Psoas muscle (tissue), 7 donors: ENCODE measurements around the gene LOC128125822.

Experiments
- ATAC-seq, 4 donors: fragments of 200-7000 bp; cut with Tn5 transposase; one replicate each; pipeline ENCODE4 v1.9.1; 2020; ENCODE audit warnings: moderate library complexity in 3 of 4, mild to moderate bottlenecking in 2 of 4
- DNase-seq, 2 donors: peaks; one replicate each; pipeline ENCODE4 v3.0.0-alpha.2; 2020
- H3K27ac ChIP-seq: fragments of 200-600 bp; one replicate; pipeline ENCODE4 v1.8.0; 2022
- H3K27me3 ChIP-seq, 3 donors: fragments of 200-600 bp in 1 of 3; one replicate each; pipeline versions ENCODE4 v1.6.1 to v1.8.0; 2013 to 2022; ENCODE audit warnings: low read length in 2 of 3, mild to moderate bottlenecking in 2 of 3, moderate library complexity in 1 of 3; ENCODE audit not compliant: insufficient read depth in 3 of 3
- H3K36me3 ChIP-seq, 2 donors: fragments of 200-600 bp in 1 of 2; one replicate each; pipeline versions ENCODE4 v1.6.1 to v1.8.0; 2013 to 2022; ENCODE audit warnings: low read depth in 1 of 2, mild to moderate bottlenecking in 1 of 2, moderate library complexity in 1 of 2; ENCODE audit not compliant: insufficient read depth in 1 of 2
- H3K4me1 ChIP-seq: fragments of 200-600 bp; one replicate; pipeline ENCODE4 v1.8.0; 2022
- H3K4me3 ChIP-seq: fragments of 200-600 bp; one replicate; pipeline ENCODE4 v1.8.0; 2022; ENCODE audit warnings: mild to moderate bottlenecking
- H3K9me3 ChIP-seq: fragments of 200-600 bp; one replicate; pipeline ENCODE4 v1.8.0; 2022
- WGBS, 3 donors: extraction: QIAGEN DNeasy Blood & Tissue Kit; methylation state at CpG; one replicate each; pipeline versions ENCODE4 v1.1.6 to v1.1.7; 2013; 5-methylcytosine and 5-hydroxymethylcytosine counted together
- intact Hi-C, 2 donors: fragments of 100-400 bp; cut with DNase I; formaldehyde crosslinking; loops; one replicate each; pipeline versions ENCODE4 v1.11.0 to v1.14.2; 2022
- TF ChIP-seq, protein P1 (sequence below): fragments of 200-600 bp; IDR thresholded peaks from one replicate; pipeline ENCODE4 v1.8.0; 2022; ENCODE audit warnings: antibody characterized with exemption
- donor health status: healthy with polysubstance abuse.
- donor health status: DM: no; HTN: no; CAD: no; lungs with moderate emphysema.
- donor health status: Bipolar disorder and iron deficiency.
- donor health status: healthy.
- donor health status: DM: yes; HTN: yes; CAD: no.
- donor health status: DM: no; HTN: no; CAD: no.
- donor health status: DM: yes; HTN: yes; CAD: no.

Gene LOC128125822

DNA sequence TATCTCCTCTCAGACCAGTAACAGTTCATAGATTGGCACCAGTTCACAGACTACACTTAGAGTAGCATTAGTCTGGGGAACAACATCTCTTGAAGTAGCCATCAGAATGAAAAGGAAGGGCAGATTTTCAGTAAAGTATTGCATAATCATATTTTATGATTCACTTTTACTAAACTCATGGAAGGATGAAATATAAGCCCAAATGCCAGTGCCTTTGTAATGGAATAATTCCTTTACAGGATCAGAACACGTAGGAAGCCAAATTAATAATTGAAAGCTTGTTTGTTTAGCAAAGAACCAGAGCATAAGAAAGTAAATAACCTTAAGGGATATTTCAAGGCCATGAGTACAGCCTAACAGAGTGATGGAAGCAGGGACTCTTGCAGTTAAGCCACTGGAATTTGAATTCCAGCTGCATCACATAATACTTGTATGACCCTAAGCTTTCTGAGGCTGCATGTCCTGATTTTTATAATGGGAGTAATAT lies 11.4 kb upstream of the LOC128125822 start:
- H3K27ac ChIP-seq, result peak overlapping the region; percentile 54
- intact Hi-C loops, result no loop called here
- peaks cover 26% of the 10 kb centered on the region for H3K4me1 ChIP-seq
- H3K9me3 ChIP-seq, result no peaks in the 10 kb centered on the region
- peak in 3 of 4 donors; percentile 47 to 58 (median 52) for ATAC-seq
- 38 to 44% (median 43%) methylated on average over 1 of the region's 1 CpG for WGBS, 3 donors
- H3K36me3 ChIP-seq, result no peaks in the 10 kb centered on the region
- no peak overlapping the region for H3K4me3 ChIP-seq
- TF ChIP-seq, protein P1, sequence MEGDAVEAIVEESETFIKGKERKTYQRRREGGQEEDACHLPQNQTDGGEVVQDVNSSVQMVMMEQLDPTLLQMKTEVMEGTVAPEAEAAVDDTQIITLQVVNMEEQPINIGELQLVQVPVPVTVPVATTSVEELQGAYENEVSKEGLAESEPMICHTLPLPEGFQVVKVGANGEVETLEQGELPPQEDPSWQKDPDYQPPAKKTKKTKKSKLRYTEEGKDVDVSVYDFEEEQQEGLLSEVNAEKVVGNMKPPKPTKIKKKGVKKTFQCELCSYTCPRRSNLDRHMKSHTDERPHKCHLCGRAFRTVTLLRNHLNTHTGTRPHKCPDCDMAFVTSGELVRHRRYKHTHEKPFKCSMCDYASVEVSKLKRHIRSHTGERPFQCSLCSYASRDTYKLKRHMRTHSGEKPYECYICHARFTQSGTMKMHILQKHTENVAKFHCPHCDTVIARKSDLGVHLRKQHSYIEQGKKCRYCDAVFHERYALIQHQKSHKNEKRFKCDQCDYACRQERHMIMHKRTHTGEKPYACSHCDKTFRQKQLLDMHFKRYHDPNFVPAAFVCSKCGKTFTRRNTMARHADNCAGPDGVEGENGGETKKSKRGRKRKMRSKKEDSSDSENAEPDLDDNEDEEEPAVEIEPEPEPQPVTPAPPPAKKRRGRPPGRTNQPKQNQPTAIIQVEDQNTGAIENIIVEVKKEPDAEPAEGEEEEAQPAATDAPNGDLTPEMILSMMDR, result no peak
- no peak for DNase-seq
- no peaks in the 10 kb centered on the region for H3K27me3 ChIP-seq

DNA sequence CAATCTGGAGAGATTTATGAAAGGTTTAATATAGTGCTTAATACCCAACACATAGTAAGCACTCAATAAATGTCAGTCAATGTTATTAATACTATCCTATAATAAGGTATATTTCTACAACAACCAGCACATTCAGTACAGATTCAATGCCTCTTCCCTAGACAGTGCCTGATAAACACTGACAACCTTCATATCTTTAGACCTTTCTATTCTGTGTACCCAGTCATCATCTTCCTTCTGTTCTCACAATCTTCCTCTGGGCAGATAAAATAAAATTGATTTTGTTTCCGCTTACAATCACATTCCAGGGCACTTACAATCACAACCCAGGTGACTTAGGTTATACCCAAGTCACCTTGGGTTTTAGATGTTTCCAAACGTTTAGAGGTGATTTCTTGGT lies 11.0 kb upstream of the LOC128125822 start:
- WGBS, 3 donors, result 53 to 60% (median 55%) methylated on average over 2 of the region's 2 CpGs

DNA sequence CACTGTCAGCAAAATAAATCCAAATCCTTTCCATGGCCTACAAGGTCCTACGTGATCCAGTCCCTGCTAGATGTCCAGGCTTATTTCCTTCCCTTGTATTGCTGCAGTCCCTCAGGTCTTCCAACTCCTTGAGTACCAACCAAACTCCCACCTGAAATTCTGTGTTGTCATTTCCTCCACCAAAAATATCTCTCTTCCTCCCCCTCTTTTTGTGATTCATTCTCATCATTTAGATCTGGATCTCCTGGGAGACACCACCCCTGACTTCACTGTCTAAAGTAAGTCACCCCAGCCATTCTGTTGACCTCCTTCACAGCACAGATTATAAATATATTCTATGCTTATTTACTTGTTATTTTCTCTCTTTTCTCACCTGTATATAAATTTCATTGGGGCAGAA lies 9.0 kb upstream of the LOC128125822 start:
- H3K27me3 ChIP-seq, result no peaks in the 10 kb centered on the region
- WGBS, 3 donors, result 86 to 88% (median 87%) methylated on average over 1 of the region's 1 CpG
- intact Hi-C loops, result no loop called here

More for the DNA sequence above, 11.0 kb upstream of the LOC128125822 start:
- TF ChIP-seq, protein P1, result no peak
- no peak overlapping the region for H3K4me3 ChIP-seq
- DNase-seq, result no peak
- peak in 1 of 4 donors; percentile 6 for ATAC-seq
- no peaks in the 10 kb centered on the region for H3K9me3 ChIP-seq
- H3K36me3 ChIP-seq, result no peaks in the 10 kb centered on the region
- peaks cover 26% of the 10 kb centered on the region for H3K4me1 ChIP-seq
- peak overlapping the region; percentile 54 for H3K27ac ChIP-seq
- H3K27me3 ChIP-seq, result no peaks in the 10 kb centered on the region
- intact Hi-C loops, result no loop called here

DNA sequence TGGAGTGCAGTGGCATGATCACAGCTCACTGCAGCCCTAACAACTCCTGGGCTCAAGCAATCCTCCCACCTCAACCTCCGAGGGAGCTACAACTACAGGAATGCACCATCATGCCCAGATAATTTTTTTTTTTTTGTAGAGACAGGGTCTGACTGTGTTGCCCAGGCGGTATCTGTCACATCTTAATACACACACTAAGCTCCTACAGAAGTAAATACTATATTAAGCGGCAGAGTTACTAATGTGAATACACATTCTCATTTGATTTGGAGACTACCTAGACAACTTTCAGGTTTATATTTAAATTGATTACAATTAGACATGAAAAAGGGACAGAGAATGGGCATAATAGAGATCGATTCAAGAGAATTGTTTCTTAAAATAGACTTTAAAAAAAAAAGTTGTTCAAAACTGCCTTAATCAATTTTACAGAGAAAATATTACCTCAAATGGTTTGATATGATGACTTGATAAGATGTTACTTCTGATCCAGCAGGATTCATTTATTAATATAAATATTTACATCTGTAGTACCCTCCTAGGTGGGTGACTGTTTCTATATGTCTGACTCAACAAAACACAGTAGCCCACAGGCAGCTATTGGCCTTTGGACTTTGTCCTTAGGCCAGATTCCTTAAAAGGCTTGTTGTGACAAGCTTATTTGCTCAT lies 7.1 kb upstream of the LOC128125822 start:
- TF ChIP-seq, protein P1, result no peak
- H3K4me3 ChIP-seq, result no peak overlapping the region
- no peaks in the 10 kb centered on the region for H3K36me3 ChIP-seq
- H3K27me3 ChIP-seq, result no peaks in the 10 kb centered on the region
- peak overlapping the region; percentile 67 for H3K27ac ChIP-seq
- DNase-seq (no peak), ATAC-seq (peak in 2 of 4 donors; percentile 16 to 53)
- intact Hi-C loops, result no loop called here
- peaks cover 26% of the 10 kb centered on the region for H3K4me1 ChIP-seq
- 48 to 78% (median 64%) methylated on average over 4 of the region's 4 CpGs for WGBS, 3 donors
- no peaks in the 10 kb centered on the region for H3K9me3 ChIP-seq

More for the DNA sequence above, 9.0 kb upstream of the LOC128125822 start:
- no peaks in the 10 kb centered on the region for H3K9me3 ChIP-seq
- H3K36me3 ChIP-seq, result no peaks in the 10 kb centered on the region
- peak overlapping the region; percentile 67 for H3K27ac ChIP-seq
- no peak for ATAC-seq
- TF ChIP-seq, protein P1, result no peak
- DNase-seq, result no peak
- no peak overlapping the region for H3K4me3 ChIP-seq
- peaks cover 26% of the 10 kb centered on the region for H3K4me1 ChIP-seq
